Natural killer cell treated with Interleukin-12 subunit alpha and Interleukin-12 subunit beta and Interleukin-15 and Interleukin-18, amount 100 ng/mL, for 72 hours (primary cell): ENCODE results near the gene NPAS3. TPM values are rescaled to one million over a fixed set of nuclear protein-coding genes. Genes with fewer than 3 reads are reported as not detected.

Experiments
- ATAC-seq, 2 donors: fragments of 150-1000 bp; cut with Tn5 transposase in 1 of 2; sonication (Bioruptor Pico), chemical (Tn5 transposase) in 1 of 2; 2 replicates each; pipeline ENCODE4 v1.10.0; 2021
- DNase-seq: peaks from one replicate; pipeline ENCODE4 v3.0.0; 2022; ENCODE audit warnings: low spot score
- H3K27ac Mint-ChIP-seq, 2 donors: 1 replicate in 1 of 2; 2 replicates in 1 of 2; pipeline ENCODE4 v1.8.0; 2022; ENCODE audit warnings: mixed read lengths in 2 of 2, mild to moderate bottlenecking in 1 of 2, moderate library complexity in 1 of 2
- H3K27me3 Mint-ChIP-seq, 2 donors: 1 replicate in 1 of 2; 2 replicates in 1 of 2; pipeline ENCODE4 v1.8.0; 2022; ENCODE audit warnings: mixed read lengths in 2 of 2
- H3K36me3 Mint-ChIP-seq: one replicate; pipeline ENCODE4 v1.8.0; 2022; ENCODE audit warnings: mixed read lengths
- H3K4me1 Mint-ChIP-seq, 2 donors: 1 replicate in 1 of 2; 2 replicates in 1 of 2; pipeline ENCODE4 v1.8.0; 2022; ENCODE audit warnings: low read depth in 2 of 2, mixed read lengths in 2 of 2, mild to moderate bottlenecking in 1 of 2
- H3K4me3 Mint-ChIP-seq: one replicate; pipeline ENCODE4 v1.8.0; 2022; ENCODE audit warnings: mixed read lengths
- H3K9me3 Mint-ChIP-seq: 2 replicates; pipeline ENCODE4 v1.8.0; 2022; ENCODE audit warnings: mixed read lengths
- total RNA-seq, 2 donors: library from RNA; stranded (reverse); gene quantifications; one replicate each; pipeline ENCODE4 v1.2.3, GENCODE V29; 2022

NPAS3 gene
- total RNA-seq, 2 donors from 2014 or later: not detected

GRCh38 chr14:33350366-33350990, 411.8 kb downstream of the NPAS3 start:
- H3K4me3 Mint-ChIP-seq: no peak overlapping the region
- peaks cover 6% of the 10 kb centered on the region for H3K36me3 Mint-ChIP-seq
- ATAC-seq: no peak
- H3K9me3 Mint-ChIP-seq: no peaks in the 10 kb centered on the region
- H3K27ac Mint-ChIP-seq: no peak overlapping the region
- H3K27me3 Mint-ChIP-seq: no peaks in the 10 kb centered on the region
- DNase-seq: no peak
- H3K4me1 Mint-ChIP-seq: no peaks in the 10 kb centered on the region

GRCh38 chr14:33352821-33353220, 414.1 kb downstream of the NPAS3 start:
- ATAC-seq (no peak), DNase-seq (no peak)
- no peaks in the 10 kb centered on the region for H3K4me1 Mint-ChIP-seq
- no peaks in the 10 kb centered on the region for H3K27me3 Mint-ChIP-seq
- H3K36me3 Mint-ChIP-seq: peaks cover 6% of the 10 kb centered on the region
- peaks cover 4% of the 10 kb centered on the region for H3K9me3 Mint-ChIP-seq
- H3K27ac Mint-ChIP-seq: no peak overlapping the region
- H3K4me3 Mint-ChIP-seq: no peak overlapping the region

- H3K36me3 Mint-ChIP-seq: peaks cover 6% of the 10 kb centered on the region
- H3K4me1 Mint-ChIP-seq: no peaks in the 10 kb centered on the region
- peaks cover 4% of the 10 kb centered on the region for H3K9me3 Mint-ChIP-seq
- ATAC-seq: no peak
- no peak overlapping the region for H3K4me3 Mint-ChIP-seq
- no peak for DNase-seq
- H3K27ac Mint-ChIP-seq: no peak overlapping the region
- no peaks in the 10 kb centered on the region for H3K27me3 Mint-ChIP-seq
These were observed 417.5 kb downstream of the NPAS3 start for GRCh38 chr14:33356181-33356580.

GRCh38 chr14:33357225-33358010, 418.7 kb downstream of the NPAS3 start:
- no peaks in the 10 kb centered on the region for H3K4me1 Mint-ChIP-seq
- H3K36me3 Mint-ChIP-seq: peaks cover 6% of the 10 kb centered on the region
- no peaks in the 10 kb centered on the region for H3K27me3 Mint-ChIP-seq
- H3K4me3 Mint-ChIP-seq: no peak overlapping the region
- H3K27ac Mint-ChIP-seq: no peak overlapping the region
- peaks cover 4% of the 10 kb centered on the region for H3K9me3 Mint-ChIP-seq
- ATAC-seq (no peak), DNase-seq (no peak)

GRCh38 chr14:33359288-33359881, 420.7 kb downstream of the NPAS3 start:
- H3K4me1 Mint-ChIP-seq: no peaks in the 10 kb centered on the region
- peaks cover 4% of the 10 kb centered on the region for H3K36me3 Mint-ChIP-seq
- DNase-seq (no peak), ATAC-seq (no peak)
- peaks cover 4% of the 10 kb centered on the region for H3K9me3 Mint-ChIP-seq
- no peaks in the 10 kb centered on the region for H3K27me3 Mint-ChIP-seq
- no peak overlapping the region for H3K4me3 Mint-ChIP-seq
- no peak overlapping the region for H3K27ac Mint-ChIP-seq

GRCh38 chr14:33362934-33363333, 424.3 kb downstream of the NPAS3 start:
- no peaks in the 10 kb centered on the region for H3K27me3 Mint-ChIP-seq
- ATAC-seq (no peak), DNase-seq (no peak)
- no peaks in the 10 kb centered on the region for H3K36me3 Mint-ChIP-seq
- H3K9me3 Mint-ChIP-seq: peaks cover 3% of the 10 kb centered on the region
- H3K4me3 Mint-ChIP-seq: no peak overlapping the region
- no peak overlapping the region for H3K27ac Mint-ChIP-seq
- no peaks in the 10 kb centered on the region for H3K4me1 Mint-ChIP-seq

- no peaks in the 10 kb centered on the region for H3K4me1 Mint-ChIP-seq
- H3K27ac Mint-ChIP-seq: no peak overlapping the region
- no peaks in the 10 kb centered on the region for H3K36me3 Mint-ChIP-seq
- H3K9me3 Mint-ChIP-seq: peaks cover 3% of the 10 kb centered on the region
- no peak overlapping the region for H3K4me3 Mint-ChIP-seq
- DNase-seq (no peak), ATAC-seq (no peak)
- H3K27me3 Mint-ChIP-seq: no peaks in the 10 kb centered on the region
These were observed 425.0 kb downstream of the NPAS3 start for GRCh38 chr14:33363682-33364081.

GRCh38 chr14:33364466-33364865, 425.8 kb downstream of the NPAS3 start:
- no peak for DNase-seq
- Mint-ChIP-seq H3K4me3 (no peak overlapping the region), H3K27ac (no peak overlapping the region), H3K36me3 (no peaks in the 10 kb centered on the region), H3K27me3 (no peaks in the 10 kb centered on the region), H3K4me1 (no peaks in the 10 kb centered on the region), H3K9me3 (peaks cover 3% of the 10 kb centered on the region)
- no peak for ATAC-seq

- Mint-ChIP-seq H3K27ac (no peak overlapping the region), H3K4me1 (no peaks in the 10 kb centered on the region), H3K27me3 (no peaks in the 10 kb centered on the region), H3K36me3 (no peaks in the 10 kb centered on the region), H3K4me3 (no peak overlapping the region), H3K9me3 (peaks cover 3% of the 10 kb centered on the region)
- no peak for ATAC-seq
- no peak for DNase-seq
These were observed 430.4 kb downstream of the NPAS3 start for GRCh38 chr14:33369041-33369440.

GRCh38 chr14:33369972-33370371, 431.3 kb downstream of the NPAS3 start:
- peaks cover 3% of the 10 kb centered on the region for H3K9me3 Mint-ChIP-seq
- H3K4me3 Mint-ChIP-seq: no peak overlapping the region
- H3K36me3 Mint-ChIP-seq: no peaks in the 10 kb centered on the region
- no peaks in the 10 kb centered on the region for H3K4me1 Mint-ChIP-seq
- H3K27me3 Mint-ChIP-seq: no peaks in the 10 kb centered on the region
- H3K27ac Mint-ChIP-seq: no peak overlapping the region
- DNase-seq (no peak), ATAC-seq (no peak)

GRCh38 chr14:33370426-33370825, 431.7 kb downstream of the NPAS3 start:
- H3K27me3 Mint-ChIP-seq: no peaks in the 10 kb centered on the region
- H3K4me1 Mint-ChIP-seq: no peaks in the 10 kb centered on the region
- peaks cover 3% of the 10 kb centered on the region for H3K9me3 Mint-ChIP-seq
- no peak for ATAC-seq
- H3K36me3 Mint-ChIP-seq: no peaks in the 10 kb centered on the region
- no peak for DNase-seq
- H3K4me3 Mint-ChIP-seq: no peak overlapping the region
- H3K27ac Mint-ChIP-seq: no peak overlapping the region

GRCh38 chr14:33375196-33375595, 436.5 kb downstream of the NPAS3 start:
- Mint-ChIP-seq H3K9me3 (no peaks in the 10 kb centered on the region), H3K27me3 (no peaks in the 10 kb centered on the region), H3K36me3 (no peaks in the 10 kb centered on the region), H3K4me3 (no peak overlapping the region), H3K4me1 (no peaks in the 10 kb centered on the region), H3K27ac (no peak overlapping the region)
- ATAC-seq: no peak
- DNase-seq: no peak

- Mint-ChIP-seq H3K27ac (no peak overlapping the region), H3K36me3 (no peaks in the 10 kb centered on the region), H3K9me3 (no peaks in the 10 kb centered on the region), H3K27me3 (no peaks in the 10 kb centered on the region), H3K4me1 (no peaks in the 10 kb centered on the region), H3K4me3 (no peak overlapping the region)
- no peak for DNase-seq
- no peak for ATAC-seq
These were observed 437.1 kb downstream of the NPAS3 start for GRCh38 chr14:33375786-33376185.

GRCh38 chr14:33376510-33376909, 437.8 kb downstream of the NPAS3 start:
- no peaks in the 10 kb centered on the region for H3K27me3 Mint-ChIP-seq
- DNase-seq: no peak

More at GRCh38 chr14:33376510-33376909, 437.8 kb downstream of the NPAS3 start:
- Mint-ChIP-seq H3K36me3 (no peaks in the 10 kb centered on the region), H3K27ac (no peak overlapping the region), H3K4me3 (no peak overlapping the region), H3K9me3 (no peaks in the 10 kb centered on the region), H3K4me1 (no peaks in the 10 kb centered on the region)
- ATAC-seq: no peak
